Measurements from ENCODE around the gene RTN1.

GRCh38 chr14:59601056-59601455 lies 269.5 kb downstream of the RTN1 start:
- TF ChIP-seq POLR2AphosphoS5 (IDR thresholded peaks at IDR 0.05; ENCODE audit: low read depth, low read length): no peak
- TF ChIP-seq EZH2 (IDR thresholded peaks at IDR 0.05; ENCODE audit: low read depth, low read length, severe bottlenecking): no peak
- TF ChIP-seq CTCF (IDR thresholded peaks at IDR 0.05; ENCODE audit: control extremely low read depth in 1 of 3, insufficient read depth in 1 of 3, low read depth in 1 of 3, low read length in 3 of 3): no peak
- TF ChIP-seq POLR2A (IDR thresholded peaks at IDR 0.05; ENCODE audit: control extremely low read depth in 1 of 2, low read depth in 2 of 2, low read length in 2 of 2): no peak
- no peak for TF ChIP-seq CHD2 (IDR thresholded peaks at IDR 0.05; ENCODE audit: low read length)
- TF ChIP-seq SP1 (IDR thresholded peaks at IDR 0.05; ENCODE audit: low read depth, low read length): no peak
- TF ChIP-seq TAF1 (IDR thresholded peaks at IDR 0.05; ENCODE audit: low read depth, low read length): no peak
- TF ChIP-seq EP300 (IDR thresholded peaks at IDR 0.05; ENCODE audit: borderline replicate concordance in 1 of 2, low read depth in 2 of 2, low read length in 2 of 2): no peak
- TF ChIP-seq HDAC2 (IDR thresholded peaks at IDR 0.05; ENCODE audit: borderline replicate concordance in 1 of 2, low read depth in 2 of 2, low read length in 2 of 2): no peak
- no peak for TF ChIP-seq YY1 (IDR thresholded peaks at IDR 0.05; ENCODE audit: low read depth, low read length)
- TF ChIP-seq CREB1 (IDR thresholded peaks at IDR 0.05): no peak
- no peak for TF ChIP-seq SP2 (IDR thresholded peaks at IDR 0.05; ENCODE audit: low read length)

Data from H1 (cell line).